Activated T-cell treated with anti-CD3 and anti-CD28 coated beads, Interleukin-2, amount 50 U/mL, for 72 hours (primary cell): ENCODE measurements around the gene PDAP1. TPM values are rescaled to one million over a fixed set of nuclear protein-coding genes. Genes with fewer than 3 reads are reported as not detected.
"Not testable (repeated sequence)": the region's sequence is repeated elsewhere in the genome, so short reads cannot be mapped to it uniquely, and the experiment has no call there.

Experiments
- ATAC-seq, 2 donors: fragments of 150-1000 bp; cut with Tn5 transposase; replicated peaks in 1 of 2; 2 replicates each; pipeline ENCODE4 v1.10.0; 2021; ENCODE audit warnings: moderate library complexity in 2 of 2, mild to moderate bottlenecking in 1 of 2
- DNase-seq, 2 donors: peaks; one replicate each; pipeline ENCODE4 v3.0.0; 2021 to 2022; ENCODE audit warnings: mixed read lengths in 1 of 2
- H3K27ac Mint-ChIP-seq: one replicate; pipeline ENCODE4 v1.8.0; 2022; ENCODE audit warnings: mild to moderate bottlenecking, moderate library complexity, mixed read lengths
- H3K27me3 Mint-ChIP-seq: one replicate; pipeline ENCODE4 v1.8.0; 2022; ENCODE audit warnings: low read depth, mixed read lengths
- H3K36me3 Mint-ChIP-seq, 2 donors: one replicate each; pipeline ENCODE4 v1.8.0; 2022; ENCODE audit warnings: mixed read lengths in 2 of 2, mild to moderate bottlenecking in 1 of 2; ENCODE audit not compliant: insufficient read depth in 2 of 2
- H3K4me1 Mint-ChIP-seq: one replicate; pipeline ENCODE4 v1.8.0; 2022; ENCODE audit warnings: low read depth, mixed read lengths
- H3K4me3 Mint-ChIP-seq, 2 donors: one replicate each; pipeline ENCODE4 v1.8.0; 2022; ENCODE audit warnings: mild to moderate bottlenecking in 2 of 2, mixed read lengths in 2 of 2, moderate library complexity in 2 of 2
- H3K9me3 Mint-ChIP-seq, 2 donors: one replicate each; pipeline ENCODE4 v1.8.0; 2022; ENCODE audit warnings: mixed read lengths in 2 of 2
- total RNA-seq, 2 donors: library from RNA; stranded (reverse); gene quantifications; one replicate each; pipeline ENCODE4 v1.2.3, GENCODE V29; 2022

The PDAP1 gene
- total RNA-seq, 2 donors from 2014 or later: 95.0 to 108 TPM

DNA sequence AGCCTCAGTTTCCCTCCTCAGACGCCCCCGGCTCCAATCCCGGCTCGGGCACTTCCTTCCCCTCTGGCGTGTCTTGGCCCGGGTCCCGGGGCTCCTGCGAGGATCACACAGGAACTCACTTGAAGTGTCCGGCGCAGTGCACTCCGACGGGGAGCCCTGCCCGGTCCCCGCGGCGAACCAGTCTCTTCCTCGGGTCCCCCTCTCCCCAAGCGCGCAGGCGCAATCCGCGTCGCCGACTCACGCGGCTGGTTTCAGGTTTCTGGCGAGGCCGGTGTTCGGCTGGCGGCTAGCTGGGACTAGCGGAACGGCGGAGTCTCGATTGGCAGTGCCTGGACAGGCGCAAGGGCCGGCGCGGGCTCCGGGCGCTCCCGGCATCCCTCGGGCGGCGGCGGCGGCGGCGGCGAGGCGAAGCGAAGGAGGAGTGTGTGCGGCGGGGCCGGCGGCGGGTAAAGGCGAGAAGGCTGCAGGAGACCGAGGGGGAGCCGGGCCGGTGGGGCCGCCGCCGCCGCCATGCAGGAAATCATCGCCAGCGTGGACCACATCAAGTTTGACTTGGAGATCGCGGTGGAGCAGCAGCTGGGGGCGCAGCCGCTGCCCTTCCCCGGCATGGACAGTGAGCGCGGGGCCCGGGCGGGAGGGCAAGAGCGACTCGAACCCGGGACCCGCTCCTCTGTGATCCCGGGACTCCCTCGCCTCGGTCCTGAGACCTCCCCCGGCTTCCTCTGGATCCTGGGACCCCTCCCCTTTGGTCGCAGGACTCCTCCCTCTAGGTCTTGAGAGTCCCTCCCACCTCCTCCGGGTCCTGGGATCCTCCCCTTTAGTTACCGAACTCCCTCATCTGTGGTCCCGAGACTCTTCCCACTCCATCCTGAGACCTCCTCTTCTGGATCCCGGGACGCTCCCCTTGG is 30.4 kb upstream of the PDAP1 start, which contains the start of the genes CPSF4 and PTCD1:
CPSF4 (plus strand) TSS at position 371 of the 908 bp plus-strand sequence; CDS start at position 511, 140 bp downstream.
PTCD1 (minus strand) TSS at position 226 of the 908 bp plus-strand sequence. CDS start 3,556 bp downstream, outside the sequence.
- H3K27ac Mint-ChIP-seq: peak within 1 kb of the TSS; percentile 99
- H3K36me3 Mint-ChIP-seq: peaks cover 7 to 16% of the 10 kb centered on the region in 2 donors
- ATAC-seq: peak; percentile 95 to 96
- H3K27me3 Mint-ChIP-seq: no peaks in the 10 kb centered on the region
- no peaks in the 10 kb centered on the region for H3K9me3 Mint-ChIP-seq
- peaks cover 48% of the 10 kb centered on the region for H3K4me1 Mint-ChIP-seq
- peak; percentile 95 to 96 for DNase-seq
- peak within 1 kb of the TSS; percentile 95 to 98 for H3K4me3 Mint-ChIP-seq

DNA sequence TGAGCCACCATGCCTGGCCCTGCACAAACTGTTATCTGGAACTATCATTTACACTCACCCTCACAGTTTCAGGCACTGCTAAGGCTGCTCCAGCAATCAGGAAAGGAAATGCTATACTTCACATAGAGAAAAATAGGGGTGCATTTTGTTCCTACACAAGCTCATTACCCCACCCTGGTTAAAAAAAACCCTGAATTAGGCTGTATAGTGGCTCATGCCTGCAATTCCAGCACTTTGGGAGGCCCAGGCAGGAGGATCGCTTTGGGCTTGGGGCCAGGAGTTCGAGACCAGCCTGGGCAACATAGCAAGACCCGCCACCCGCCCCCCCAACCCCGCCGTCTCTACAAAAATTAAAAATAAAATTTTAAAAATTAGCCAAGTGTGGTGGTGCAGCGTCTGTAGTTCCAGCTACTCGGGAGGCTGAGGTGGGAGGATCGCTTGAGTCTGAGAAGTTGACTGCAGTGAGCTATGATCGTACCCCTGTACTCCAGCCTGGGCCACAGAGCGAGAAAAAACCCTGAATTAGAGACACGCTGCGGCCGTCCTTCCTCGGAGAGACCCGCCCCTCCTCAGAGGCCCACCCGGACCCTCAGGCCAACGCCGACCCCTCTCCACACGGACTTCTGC is 29.7 kb upstream of the PDAP1 start:
- Mint-ChIP-seq H3K9me3 (no peaks in the 10 kb centered on the region), H3K27ac (peak overlapping the region; percentile 96), H3K4me1 (peaks cover 44% of the 10 kb centered on the region), H3K4me3 (peak overlapping the region; percentile 95 to 98), H3K36me3 (peaks cover 6 to 15% of the 10 kb centered on the region in 2 donors), H3K27me3 (no peaks in the 10 kb centered on the region)
- peak; percentile 2 to 3 for ATAC-seq
- no peak for DNase-seq

DNA sequence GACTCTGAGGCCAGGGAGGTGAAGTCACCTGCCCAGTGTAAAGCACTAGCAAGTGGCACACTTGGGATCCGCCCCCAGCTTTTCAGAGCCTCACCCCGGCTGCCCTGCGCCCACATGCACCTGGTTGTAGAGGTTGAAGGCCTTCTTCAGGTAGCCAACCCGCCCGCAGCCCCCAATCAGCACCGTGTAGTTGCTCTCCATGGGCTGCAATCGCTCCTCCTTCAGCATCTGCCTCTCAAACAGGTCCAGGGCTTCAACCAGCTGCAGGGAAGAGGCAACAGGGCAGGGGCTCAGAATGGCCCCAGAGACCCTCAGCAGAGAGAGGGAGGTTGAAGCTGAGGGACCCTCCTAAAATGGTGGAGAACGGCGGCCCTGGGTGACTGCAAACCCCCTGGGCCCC is 24.8 kb upstream of the PDAP1 start:
- H3K4me3 Mint-ChIP-seq: no peak overlapping the region
- no peaks in the 10 kb centered on the region for H3K27me3 Mint-ChIP-seq
- no peaks in the 10 kb centered on the region for H3K9me3 Mint-ChIP-seq
- H3K36me3 Mint-ChIP-seq: peaks cover 4 to 9% of the 10 kb centered on the region in 2 donors
- DNase-seq: no peak
- H3K27ac Mint-ChIP-seq: no peak overlapping the region
- H3K4me1 Mint-ChIP-seq: peaks cover 19% of the 10 kb centered on the region
- ATAC-seq: no peak

DNA sequence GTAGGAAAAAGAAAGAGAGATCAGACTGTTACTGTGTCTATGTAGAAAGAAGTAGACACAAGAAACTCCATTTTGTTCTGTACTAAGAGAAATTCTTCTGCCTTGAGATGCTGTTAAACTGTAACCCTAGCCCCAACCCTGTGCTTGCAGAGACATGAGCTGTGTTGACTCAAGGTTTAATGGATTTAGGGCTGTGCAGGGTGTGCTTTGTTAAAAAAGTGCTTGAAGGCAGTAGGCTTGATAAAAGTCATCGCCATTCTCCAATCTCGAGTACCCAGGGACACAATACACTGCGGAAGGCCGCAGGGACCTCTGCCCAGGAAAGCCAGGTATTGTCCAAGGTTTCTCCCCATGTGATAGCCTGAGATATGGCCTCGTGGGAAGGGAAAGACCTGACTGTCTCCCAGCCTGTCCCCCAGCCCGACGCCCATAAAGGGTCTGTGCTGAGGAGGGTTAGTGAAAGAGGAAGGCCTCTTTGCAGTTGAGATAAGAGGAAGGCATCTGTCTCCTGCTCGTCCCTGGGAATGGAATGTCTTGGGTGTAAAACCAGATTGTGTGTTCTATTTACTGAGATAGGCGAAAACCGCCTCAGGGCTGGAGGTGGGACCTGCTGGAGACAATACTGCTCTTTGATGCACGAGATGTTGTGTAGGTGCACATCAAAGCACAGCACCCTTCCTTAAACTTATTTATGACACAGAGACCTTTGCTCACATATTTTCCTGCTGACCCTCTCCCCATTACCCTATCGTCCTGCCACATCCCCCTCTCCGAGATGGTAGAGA is 23.6 kb upstream of the PDAP1 start:
- ATAC-seq, DNase-seq, H3K27me3 Mint-ChIP-seq, H3K4me3 Mint-ChIP-seq, H3K27ac Mint-ChIP-seq, H3K9me3 Mint-ChIP-seq: not testable (repeated sequence)
- Mint-ChIP-seq H3K36me3 (peaks cover 4 to 11% of the 10 kb centered on the region in 2 donors), H3K4me1 (peaks cover 11% of the 10 kb centered on the region)

DNA sequence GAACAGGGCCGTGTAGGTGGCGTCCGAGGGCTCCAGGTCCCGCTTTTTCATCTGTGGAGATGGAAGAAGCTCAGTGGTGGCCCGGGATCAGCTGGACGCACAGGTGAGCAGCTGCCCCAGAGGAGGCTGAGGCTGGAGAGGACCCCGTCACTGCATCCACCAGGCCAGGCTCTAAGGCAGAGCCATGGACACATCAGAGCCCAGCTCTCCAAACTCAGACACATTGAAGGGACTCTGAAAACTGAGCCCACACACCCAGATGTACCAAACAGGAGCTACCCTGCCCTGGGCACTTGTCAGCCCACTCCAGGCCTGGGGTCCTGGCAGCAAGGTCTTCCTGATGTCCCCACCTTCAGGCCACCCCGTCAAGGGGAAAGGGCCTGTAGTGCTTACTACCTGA is 21.4 kb upstream of the PDAP1 start:
- ATAC-seq (no peak), DNase-seq (no peak)
- Mint-ChIP-seq H3K4me1 (peaks cover under 1% of the 10 kb centered on the region), H3K27me3 (no peaks in the 10 kb centered on the region), H3K36me3 (peaks cover 4 to 9% of the 10 kb centered on the region in 2 donors), H3K27ac (no peak overlapping the region), H3K9me3 (no peaks in the 10 kb centered on the region), H3K4me3 (no peak overlapping the region)

DNA sequence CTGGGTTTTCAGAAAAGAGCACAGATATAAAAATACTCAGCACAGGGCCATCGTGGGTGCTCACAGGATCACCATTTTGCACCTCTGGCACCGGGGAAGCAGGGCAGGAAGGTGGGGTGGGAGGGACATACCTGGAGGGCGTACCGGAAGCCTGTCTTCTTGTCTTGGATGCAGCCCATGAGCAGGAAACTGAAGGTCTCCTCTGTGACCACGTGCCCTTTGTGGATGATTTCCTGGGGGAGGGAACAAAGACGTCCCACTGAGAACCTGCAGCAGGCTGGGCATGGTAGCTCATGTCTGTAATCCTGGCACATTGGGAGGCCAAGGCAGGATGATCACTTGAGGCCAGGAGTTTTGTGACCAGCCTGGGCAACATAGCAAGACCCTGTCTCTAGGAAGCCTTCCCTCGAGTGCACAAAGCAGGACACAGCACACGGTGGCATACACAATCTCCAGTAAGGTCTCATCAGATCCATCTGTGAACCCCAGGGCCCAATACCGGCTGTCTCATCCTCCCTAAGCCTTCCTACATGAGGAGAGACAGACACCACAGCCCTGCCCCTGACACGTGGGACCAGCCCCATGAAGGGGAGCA is 20.7 kb upstream of the PDAP1 start:
- peaks cover 4 to 9% of the 10 kb centered on the region in 2 donors for H3K36me3 Mint-ChIP-seq
- H3K27ac Mint-ChIP-seq: no peak overlapping the region
- DNase-seq: no peak
- H3K4me3 Mint-ChIP-seq: no peak overlapping the region
- no peak for ATAC-seq
- no peaks in the 10 kb centered on the region for H3K4me1 Mint-ChIP-seq
- H3K9me3 Mint-ChIP-seq: no peaks in the 10 kb centered on the region
- no peaks in the 10 kb centered on the region for H3K27me3 Mint-ChIP-seq

DNA sequence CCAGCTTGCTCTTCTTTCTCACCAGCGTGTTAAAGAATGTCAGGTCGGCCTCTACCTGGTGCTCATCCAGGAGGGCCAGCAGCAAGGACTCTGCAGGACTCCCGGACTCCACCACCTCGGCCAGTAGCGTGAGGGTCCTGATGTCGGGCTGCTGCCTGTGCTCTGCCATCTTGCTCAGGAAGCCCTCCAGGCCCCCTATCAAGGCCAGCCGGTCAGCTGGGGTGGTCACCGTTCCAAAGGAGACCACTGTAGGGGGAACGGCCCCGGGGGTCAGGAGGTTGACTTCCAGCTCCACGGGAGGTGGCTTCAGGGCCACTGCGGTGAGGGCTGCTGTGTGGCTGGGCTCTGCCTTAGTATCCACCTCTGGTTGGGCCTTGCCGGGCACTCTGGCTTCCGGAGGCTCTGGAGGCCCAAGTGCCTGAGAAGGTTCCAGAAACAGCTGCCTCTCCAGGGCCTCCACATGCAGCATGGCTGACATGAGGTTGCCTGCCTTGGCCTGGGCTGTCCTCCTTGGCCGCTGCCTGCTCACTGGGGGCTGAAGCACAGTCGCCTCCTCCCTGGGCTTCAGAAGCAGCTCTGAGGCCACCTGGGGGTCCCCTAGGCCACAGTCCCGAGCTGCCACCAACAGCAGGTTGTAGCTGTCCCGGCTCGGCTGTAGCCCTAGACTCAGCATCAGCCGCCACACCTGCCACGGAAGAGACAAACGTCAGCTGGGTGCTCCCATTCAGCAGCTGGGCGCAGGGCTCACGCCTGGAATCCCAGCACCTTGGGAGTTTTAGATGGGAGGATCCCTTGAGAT is 16.7 kb upstream of the PDAP1 start:
- no peak overlapping the region for H3K27ac Mint-ChIP-seq
- H3K9me3 Mint-ChIP-seq: no peaks in the 10 kb centered on the region
- H3K27me3 Mint-ChIP-seq: no peaks in the 10 kb centered on the region
- peaks cover 4% of the 10 kb centered on the region in 2 donors for H3K36me3 Mint-ChIP-seq
- H3K4me3 Mint-ChIP-seq: no peak overlapping the region
- H3K4me1 Mint-ChIP-seq: no peaks in the 10 kb centered on the region
- DNase-seq (no peak), ATAC-seq (no peak)

DNA sequence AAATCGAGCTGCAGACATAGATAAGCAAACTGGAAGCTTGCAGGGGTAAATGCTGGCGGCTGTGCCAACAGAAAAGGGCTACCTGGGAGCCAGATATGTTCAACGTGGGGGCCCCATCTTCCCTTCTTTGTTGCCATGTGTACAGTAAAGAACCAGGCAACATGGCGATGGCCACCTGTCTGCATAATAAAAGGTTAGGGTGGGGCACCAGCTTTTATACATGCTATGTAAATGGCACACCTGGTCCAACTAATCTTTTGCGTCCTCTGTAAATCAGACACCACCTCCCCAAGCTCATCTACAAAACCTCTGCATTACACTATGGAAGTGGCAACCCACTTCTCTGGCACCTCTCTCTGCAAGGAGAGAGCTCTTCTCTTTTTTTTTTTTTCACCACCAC is 14.2 kb upstream of the PDAP1 start:
- no peak overlapping the region for H3K4me3 Mint-ChIP-seq
- peaks cover 3 to 8% of the 10 kb centered on the region in 2 donors for H3K36me3 Mint-ChIP-seq
- ATAC-seq (no peak), DNase-seq (no peak)
- H3K9me3 Mint-ChIP-seq: no peaks in the 10 kb centered on the region
- H3K27me3 Mint-ChIP-seq: no peaks in the 10 kb centered on the region
- no peak overlapping the region for H3K27ac Mint-ChIP-seq
- H3K4me1 Mint-ChIP-seq: no peaks in the 10 kb centered on the region

DNA sequence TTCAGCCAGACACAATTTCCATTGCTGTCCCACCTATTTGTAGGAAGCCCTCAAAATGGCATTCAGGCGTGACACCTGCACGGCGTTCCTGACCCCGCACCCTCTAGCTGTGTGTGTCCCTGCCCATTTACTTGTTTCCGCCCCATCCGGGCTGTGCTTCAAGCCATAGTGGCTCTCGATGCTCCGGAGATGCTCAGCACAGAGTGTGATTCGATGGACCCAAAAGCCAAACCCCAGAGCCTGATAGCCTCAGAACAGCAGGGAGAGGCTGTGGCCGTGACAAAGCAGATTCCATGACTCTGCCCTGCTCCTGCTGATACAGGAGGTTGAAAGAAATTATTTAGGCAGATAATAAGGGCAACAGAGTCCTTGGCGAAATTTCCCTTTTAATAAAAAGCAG is 13.8 kb upstream of the PDAP1 start:
- Mint-ChIP-seq H3K36me3 (peaks cover 6 to 13% of the 10 kb centered on the region in 2 donors), H3K27ac (no peak overlapping the region), H3K9me3 (no peaks in the 10 kb centered on the region), H3K4me3 (no peak overlapping the region), H3K4me1 (peaks cover 4% of the 10 kb centered on the region), H3K27me3 (no peaks in the 10 kb centered on the region)
- DNase-seq (no peak), ATAC-seq (no peak)

DNA sequence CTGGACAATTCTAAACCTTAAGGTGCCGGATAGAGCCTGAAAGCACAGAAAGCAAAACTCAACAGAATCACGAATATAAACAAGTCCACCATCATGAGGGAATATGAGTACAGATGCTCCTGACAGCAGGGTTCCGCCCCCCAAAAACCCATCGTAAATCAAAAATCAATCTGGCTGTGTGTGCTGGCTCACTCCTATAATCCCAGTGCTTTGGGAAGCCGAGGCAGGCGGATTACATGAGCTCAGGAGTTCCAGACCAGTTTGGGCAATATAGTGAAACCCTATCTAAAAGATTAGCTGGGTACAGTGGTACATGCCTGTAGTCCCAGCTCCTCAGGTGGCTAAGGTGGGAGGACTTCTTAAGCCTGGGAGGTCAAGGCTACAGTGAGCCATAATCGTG is 12.6 kb upstream of the PDAP1 start:
- no peak for ATAC-seq
- no peaks in the 10 kb centered on the region for H3K27me3 Mint-ChIP-seq
- H3K9me3 Mint-ChIP-seq: no peaks in the 10 kb centered on the region
- DNase-seq: no peak
- H3K27ac Mint-ChIP-seq: no peak overlapping the region
- no peak overlapping the region for H3K4me3 Mint-ChIP-seq
- H3K36me3 Mint-ChIP-seq: peaks cover 6 to 25% of the 10 kb centered on the region in 2 donors
- H3K4me1 Mint-ChIP-seq: peaks cover 10% of the 10 kb centered on the region

DNA sequence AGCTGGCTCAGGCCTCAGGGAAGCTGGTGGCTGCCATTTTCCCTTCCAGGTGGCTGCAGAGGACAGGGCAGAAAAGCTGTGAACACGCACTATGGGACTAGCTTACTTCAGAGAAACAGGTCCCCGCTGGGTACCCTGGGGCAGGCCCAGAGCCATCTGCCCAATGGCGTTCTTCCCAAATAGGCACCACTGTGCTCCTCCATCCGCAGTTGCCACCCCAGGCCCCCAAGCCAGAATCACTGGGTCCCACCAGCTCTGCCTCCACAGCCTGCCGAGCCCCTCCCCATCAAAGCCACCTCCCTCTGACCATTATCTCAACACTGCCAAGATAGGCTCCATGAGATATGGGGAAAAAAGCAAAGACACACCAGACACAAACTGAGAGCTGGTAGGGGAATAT is 11.8 kb upstream of the PDAP1 start:
- ATAC-seq: no peak
- Mint-ChIP-seq H3K36me3 (peaks cover 6 to 26% of the 10 kb centered on the region in 2 donors), H3K27me3 (no peaks in the 10 kb centered on the region), H3K4me1 (peaks cover 15% of the 10 kb centered on the region), H3K27ac (no peak overlapping the region), H3K9me3 (no peaks in the 10 kb centered on the region), H3K4me3 (no peak overlapping the region)
- DNase-seq: no peak
